K562 (cell line): ENCODE measurements around the gene TXN2. TPM values are rescaled to one million over a fixed set of nuclear protein-coding genes. Genes with fewer than 3 reads are reported as not detected.

Experiments used
- CTBP1 ChIP-seq: fragments of 450-650 bp; IDR thresholded peaks from 2 replicates; pipeline ENCODE4 v1.6.1; 2016; ENCODE audit warnings: borderline replicate concordance
- HDAC2 ChIP-seq: fragments of 450-650 bp; IDR thresholded peaks from 2 replicates; pipeline ENCODE4 v1.6.1; 2016; ENCODE audit warnings: mild to moderate bottlenecking
- MCM3 ChIP-seq: fragments of 450-650 bp; IDR thresholded peaks from 2 replicates; pipeline ENCODE4 v1.6.1; 2016
- SMAD3 ChIP-seq: fragments of 450-650 bp; formaldehyde crosslinking; conservative IDR thresholded peaks from 2 replicates; pipeline ENCODE4 v1.4.0; 2020; ENCODE audit warnings: mild to moderate bottlenecking
- ZBTB7A ChIP-seq: IDR thresholded peaks from 2 replicates; pipeline ENCODE4 v1.6.1; 2011; ENCODE audit warnings: low read depth, mild to moderate bottlenecking, low read length, moderate library complexity, borderline replicate concordance; ENCODE audit not compliant: control insufficient read depth
- ZNF316 ChIP-seq: fragments of 450-650 bp; IDR thresholded peaks from 2 replicates; pipeline ENCODE4 v1.6.1; 2016
- ZNF318 ChIP-seq, 2 experiments: fragments of 450-650 bp; IDR thresholded peaks; 2 replicates each; pipeline ENCODE4 v1.6.1; 2016; ENCODE audit warnings: mild to moderate bottlenecking in 2 of 2, borderline replicate concordance in 1 of 2, low read depth in 1 of 2, moderate library complexity in 1 of 2
- ZSCAN32 ChIP-seq: fragments of 450-650 bp; formaldehyde crosslinking; IDR thresholded peaks from 2 replicates; pipeline ENCODE4 v1.4.0; 2020; ENCODE audit warnings: mild to moderate bottlenecking, moderate library complexity
- polyA plus RNA-seq, 8 experiments: library from polyadenylated mRNA; depleted of rRNA in 4 of 8; stranded (reverse) in 5 of 8; unstranded in 3 of 8; fragments of >200 nt; fragmentation: Nextera tagmentation in 2 of 8; fragmentation: Illumina TruSeq in 1 of 8; extraction: Ambion mirVana in 2 of 8; extraction: Trizol in 1 of 8; gene quantifications; 2 replicates each; pipeline versions ENCODE4 v1.2.1 to v1.2.3, GENCODE V29; 2011 to 2014; ENCODE audit warnings: inconsistent platforms in 1 of 8, missing spikeins in 1 of 8
- total RNA-seq, 7 experiments: library from RNA; depleted of rRNA in 6 of 7; stranded (reverse); fragments of >200 nt in 6 of 7; fragmentation: Illumina TruSeq in 2 of 7; extraction: Trizol in 2 of 7; gene quantifications; 2 replicates each; pipeline versions ENCODE4 v1.2.1 to v1.2.3, GENCODE V29; 2011 to 2021; ENCODE audit warnings: low replicate concordance in 1 of 7

TXN2 gene
- total and polyA plus RNA-seq, 9 of the 15 experiments (the other 6 are each of a cell fraction or from before 2014, with no cell fraction given): 48.5 to 399 (median 118) TPM

GRCh38 chr22:36478966-36479365 lies 2.5 kb downstream of the TXN2 start (continued):
- TF ChIP-seq ZNF318 (IDR thresholded peaks at IDR 0.05; ENCODE audit: borderline replicate concordance in 1 of 2, low read depth in 1 of 2): no peak
- TF ChIP-seq CTBP1: no peak
- TF ChIP-seq ZNF316: no peak
- no peak for TF ChIP-seq MCM3
- peak; percentile 59 for TF ChIP-seq HDAC2
- no peak for TF ChIP-seq SMAD3 (CRISPR knock-in tag)
- TF ChIP-seq ZSCAN32 (CRISPR knock-in tag): no peak
- TF ChIP-seq ZBTB7A: no peak
